ENCODE results near the gene PPFIBP1. TPM values are rescaled to one million over a fixed set of nuclear protein-coding genes. Genes with fewer than 3 reads are reported as not detected.

Gene PPFIBP1
- total RNA-seq, 4 donors from 2014 or later, result 36.7 to 115 (median 41.5) TPM

DNA sequence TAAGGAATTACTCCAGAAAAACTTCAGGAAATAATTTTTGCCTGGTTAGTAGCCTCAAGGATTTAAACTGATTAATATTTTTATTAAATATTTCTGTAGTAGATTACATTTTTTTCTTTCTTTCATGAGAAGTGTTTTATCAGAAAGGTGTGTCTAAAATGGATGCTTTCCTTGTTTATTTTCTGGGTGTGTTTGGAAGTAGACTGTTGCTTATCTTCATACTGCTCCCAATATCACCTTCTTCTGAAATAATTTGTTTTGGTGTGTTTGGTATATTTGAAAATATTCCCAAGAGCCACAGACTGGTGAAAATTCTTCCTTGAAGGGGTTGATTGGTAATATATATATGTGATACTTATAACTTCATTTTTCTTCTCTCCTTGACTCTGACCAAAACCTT is 162.1 kb downstream of the PPFIBP1 start:
- no peak for TF ChIP-seq CTCF (IDR thresholded peaks at IDR 0.05; ENCODE audit: low read depth)

DNA sequence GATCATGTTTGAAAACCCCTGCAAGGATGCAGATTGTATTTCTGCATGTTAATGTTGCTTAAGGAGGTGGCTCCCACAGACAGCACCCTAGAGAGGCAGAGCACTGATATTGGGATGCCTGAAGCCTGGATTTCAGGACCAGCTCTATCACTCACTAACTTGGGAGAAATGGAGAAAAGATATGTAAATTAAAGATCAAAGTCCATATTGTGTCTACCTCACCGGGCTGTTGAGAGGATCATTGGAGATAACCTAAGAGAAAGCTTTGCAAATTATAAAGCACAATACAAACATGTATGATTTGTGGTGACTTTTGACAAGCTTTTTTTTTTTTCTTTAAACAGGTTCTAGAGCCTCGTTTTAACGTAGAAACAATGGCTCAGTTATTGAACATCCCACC is 164.7 kb downstream of the PPFIBP1 start:
- no peak for TF ChIP-seq CTCF (IDR thresholded peaks at IDR 0.05; ENCODE audit: low read depth)

GRCh38 chr12:27689558-27690180 is 165.7 kb downstream of the PPFIBP1 start:
- no peak for TF ChIP-seq CTCF (IDR thresholded peaks at IDR 0.05; ENCODE audit: low read depth)

DNA sequence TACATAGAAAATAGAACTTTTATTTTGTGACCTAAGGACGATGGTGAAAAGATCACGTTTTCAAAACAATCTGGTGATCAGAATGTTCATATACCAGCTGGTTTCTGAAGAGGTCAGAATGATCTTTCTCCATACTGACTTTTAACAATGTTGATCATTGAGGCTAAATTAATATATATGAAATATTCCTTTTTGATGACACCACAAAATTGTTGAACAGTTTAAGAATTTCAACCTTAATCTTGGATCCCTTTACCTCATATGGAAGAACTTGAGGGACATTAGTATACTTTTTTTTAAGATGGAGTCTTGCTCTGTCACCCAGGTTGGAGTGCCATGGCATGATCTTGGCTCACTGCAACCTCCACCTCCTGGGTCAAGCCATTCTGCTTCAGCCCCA is 169.4 kb downstream of the PPFIBP1 start:
- no peak for TF ChIP-seq CTCF (IDR thresholded peaks at IDR 0.05; ENCODE audit: low read depth)

- TF ChIP-seq CTCF (IDR thresholded peaks at IDR 0.05; ENCODE audit: low read depth), result no peak
Observed at GRCh38 chr12:27695556-27696292, 171.7 kb downstream of the PPFIBP1 start.

DNA sequence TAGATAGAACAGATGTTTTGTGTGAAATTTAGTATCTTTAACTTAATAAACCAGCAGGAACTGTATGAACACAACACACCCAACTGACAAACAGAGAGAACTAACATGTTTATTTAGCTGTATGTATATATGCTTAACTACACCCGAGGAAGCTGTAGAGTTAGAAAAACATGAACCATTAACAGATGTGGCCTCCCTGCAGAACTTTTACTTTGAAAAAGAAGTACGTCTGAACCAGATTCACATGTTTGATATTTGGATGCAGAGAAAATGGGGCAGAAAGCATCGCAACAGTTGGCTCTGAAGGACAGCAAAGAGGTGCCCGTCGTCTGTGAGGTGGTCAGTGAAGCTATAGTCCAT is 172.3 kb downstream of the PPFIBP1 start, which contains the start of gene REP15:
TSS of gene REP15 (plus strand) at position 155 of the 360 bp plus-strand sequence. CDS start at position 271, 116 bp downstream.
- TF ChIP-seq CTCF (IDR thresholded peaks at IDR 0.05; ENCODE audit: low read depth), result no peak

DNA sequence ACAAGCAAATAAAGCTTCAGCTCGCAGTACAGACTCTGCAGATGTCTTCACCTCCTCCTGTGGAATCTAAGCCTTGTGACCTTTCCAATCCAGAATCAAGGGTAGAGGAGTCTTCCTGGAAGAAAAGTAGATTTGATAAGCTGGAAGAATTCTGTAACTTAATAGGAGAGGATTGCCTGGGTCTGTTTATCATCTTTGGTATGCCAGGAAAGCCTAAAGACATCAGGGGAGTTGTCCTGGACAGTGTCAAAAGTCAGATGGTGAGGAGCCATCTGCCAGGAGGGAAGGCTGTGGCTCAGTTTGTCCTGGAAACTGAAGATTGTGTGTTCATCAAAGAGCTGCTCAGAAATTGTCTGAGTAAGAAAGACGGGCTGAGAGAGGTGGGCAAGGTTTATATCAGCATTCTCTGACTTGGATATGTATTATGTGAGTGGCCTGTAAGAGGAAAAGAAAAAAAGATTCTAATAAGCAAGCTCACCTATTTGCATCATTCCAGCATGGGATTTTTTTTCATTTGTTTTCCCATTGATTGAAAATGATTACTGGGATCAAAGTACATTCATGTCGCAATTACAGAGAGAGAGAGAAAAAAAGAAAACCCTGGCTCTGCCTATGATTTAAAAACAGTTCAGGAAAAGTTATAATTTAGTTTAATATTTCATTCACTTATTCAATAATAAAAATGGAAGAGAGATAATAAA is 173.0 kb downstream of the PPFIBP1 start:
- no peak for TF ChIP-seq CTCF (IDR thresholded peaks at IDR 0.05; ENCODE audit: low read depth)

All from subcutaneous adipose tissue (tissue), 4 donors.